Esophagus squamous epithelium (tissue), 5 donors: ENCODE measurements around the gene SVIP. TPM values are rescaled to one million over a fixed set of nuclear protein-coding genes. Genes with fewer than 3 reads are reported as not detected.

Experiments used
- DNase-seq: peaks from one replicate; lab custom pipeline; 2025; lab: John Stamatoyannopoulos, UW
- H3K27ac ChIP-seq, 4 donors: fragments of 200-600 bp; sonication (generic); one replicate each; pipeline ENCODE4 v1.5.1; 2016 to 2019; ENCODE audit warnings: mild to moderate bottlenecking in 1 of 4
- H3K27me3 ChIP-seq, 4 donors: fragments of 200-600 bp; sonication (generic); 1 replicate in 3 of 4; 2 replicates in 1 of 4; pipeline versions ENCODE4 v1.5.1 to v1.6.0; 2017 to 2021; ENCODE audit warnings: antibody characterized with exemption in 1 of 4
- H3K36me3 ChIP-seq, 3 donors: fragments of 200-600 bp; sonication (generic); one replicate each; pipeline ENCODE4 v1.5.1; 2016 to 2019
- H3K4me1 ChIP-seq, 3 donors: fragments of 200-600 bp; sonication (generic); one replicate each; pipeline ENCODE4 v1.5.1; 2017 to 2019
- H3K4me3 ChIP-seq, 4 donors: fragments of 200-600 bp; sonication (generic); 1 replicate in 3 of 4; 2 replicates in 1 of 4; pipeline ENCODE4 v1.5.1; 2016 to 2019; ENCODE audit warnings: mild to moderate bottlenecking in 2 of 4, moderate library complexity in 1 of 4
- H3K9me3 ChIP-seq, 3 donors: fragments of 200-600 bp; sonication (generic); one replicate each; pipeline ENCODE4 v1.5.1; 2016 to 2019
- POLR2A ChIP-seq, 4 donors: fragments of 450-650 bp; IDR thresholded peaks; one replicate each; pipeline ENCODE4 v1.6.1; 2017; ENCODE audit warnings: antibody characterized with exemption in 4 of 4, mild to moderate bottlenecking in 4 of 4, moderate library complexity in 3 of 4
- WGBS, 2 donors: methylation state at CpG; one replicate each; pipeline ENCODE4 v1.1.5; 2018; 5-methylcytosine and 5-hydroxymethylcytosine counted together
- intact Hi-C: fragments of 100-400 bp; cut with DNase I; formaldehyde crosslinking; loops from one replicate; pipeline ENCODE4 v1.15.0; 2022
- total RNA-seq, 4 donors: library from RNA; depleted of rRNA; stranded (reverse); fragments of >200 nt; gene quantifications; one replicate each; pipeline ENCODE4 v1.1.0, GENCODE V29; 2016
- TF ChIP-seq, protein P1 (sequence below), 6 experiments: fragments of 450-650 bp in 4 of 6; fragments of 200-600 bp in 2 of 6; sonication (generic) in 2 of 6; IDR thresholded peaks; one replicate each; pipeline ENCODE4 v1.5.1; 2016 to 2019; ENCODE audit warnings: antibody characterized with exemption in 6 of 6, mild to moderate bottlenecking in 4 of 6, moderate library complexity in 4 of 6
- donor health status: DM: yes; HTN: yes; CAD: no.

SVIP gene, protein sequence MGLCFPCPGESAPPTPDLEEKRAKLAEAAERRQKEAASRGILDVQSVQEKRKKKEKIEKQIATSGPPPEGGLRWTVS
- total RNA-seq = 10 to 100 TPM in 1 of 4 donors, 1 to 10 TPM in 3; 6.1 to 11.3 (median 8.0) TPM

DNA sequence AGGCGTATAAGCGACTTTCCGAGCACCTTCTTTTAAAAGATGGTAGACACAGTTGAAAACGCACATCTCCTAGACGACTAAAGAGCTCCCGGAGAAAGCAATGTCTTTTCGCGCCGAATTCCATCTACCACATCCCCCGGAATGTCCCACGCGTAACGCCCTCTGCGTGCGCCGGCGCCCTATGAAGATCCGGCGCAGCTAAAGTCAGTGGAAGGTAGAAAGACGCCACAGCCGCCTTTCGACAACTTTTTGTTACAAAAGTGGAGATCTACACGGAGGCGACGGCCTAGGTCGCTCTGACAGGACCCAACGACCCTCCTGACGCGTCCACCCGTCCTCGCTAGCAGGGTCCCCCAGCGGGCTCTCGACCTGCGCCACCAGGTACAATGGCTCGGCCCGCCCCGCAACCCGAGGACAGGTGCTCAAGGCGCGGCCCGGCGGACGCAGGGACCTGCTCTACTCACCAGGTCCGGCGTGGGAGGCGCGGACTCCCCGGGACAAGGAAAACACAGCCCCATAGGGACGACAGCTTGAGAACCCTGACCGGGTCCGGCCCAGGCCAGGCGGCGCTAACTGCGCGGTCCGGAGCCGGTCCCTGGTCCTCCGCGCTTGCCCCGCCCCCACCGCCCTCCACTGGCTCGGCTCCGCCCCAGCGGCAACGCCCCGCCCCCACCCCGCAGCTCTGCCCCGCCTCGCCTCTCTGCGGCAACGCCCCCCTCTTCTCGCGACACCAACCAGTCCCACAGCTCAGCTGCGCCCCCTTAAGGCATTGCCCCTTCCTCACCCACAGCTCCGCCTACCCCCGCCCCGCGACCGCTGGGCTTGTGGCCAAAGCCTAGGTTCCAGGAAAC, at the start of gene SVIP:
SVIP (minus strand) TSS at position 571 of the 851 bp plus-strand sequence; CDS start at position 518, 53 bp downstream.
- Histone ChIP-seq H3K4me1 (peaks cover 0 to 19% (median 9%) of the 10 kb centered on the region in 3 donors), H3K9me3 (no peaks in the 10 kb centered on the region), H3K27ac (peak within 1 kb of the TSS; percentile 82 to 91 (median 91)), H3K4me3 (peak within 1 kb of the TSS; percentile 79 to 97 (median 86)), H3K27me3 (no peaks in the 10 kb centered on the region), H3K36me3 (peaks cover 0 to 25% (median 0%) of the 10 kb centered on the region in 3 donors)
- intact Hi-C loops = no loop called here
- TF ChIP-seq, protein P1, sequence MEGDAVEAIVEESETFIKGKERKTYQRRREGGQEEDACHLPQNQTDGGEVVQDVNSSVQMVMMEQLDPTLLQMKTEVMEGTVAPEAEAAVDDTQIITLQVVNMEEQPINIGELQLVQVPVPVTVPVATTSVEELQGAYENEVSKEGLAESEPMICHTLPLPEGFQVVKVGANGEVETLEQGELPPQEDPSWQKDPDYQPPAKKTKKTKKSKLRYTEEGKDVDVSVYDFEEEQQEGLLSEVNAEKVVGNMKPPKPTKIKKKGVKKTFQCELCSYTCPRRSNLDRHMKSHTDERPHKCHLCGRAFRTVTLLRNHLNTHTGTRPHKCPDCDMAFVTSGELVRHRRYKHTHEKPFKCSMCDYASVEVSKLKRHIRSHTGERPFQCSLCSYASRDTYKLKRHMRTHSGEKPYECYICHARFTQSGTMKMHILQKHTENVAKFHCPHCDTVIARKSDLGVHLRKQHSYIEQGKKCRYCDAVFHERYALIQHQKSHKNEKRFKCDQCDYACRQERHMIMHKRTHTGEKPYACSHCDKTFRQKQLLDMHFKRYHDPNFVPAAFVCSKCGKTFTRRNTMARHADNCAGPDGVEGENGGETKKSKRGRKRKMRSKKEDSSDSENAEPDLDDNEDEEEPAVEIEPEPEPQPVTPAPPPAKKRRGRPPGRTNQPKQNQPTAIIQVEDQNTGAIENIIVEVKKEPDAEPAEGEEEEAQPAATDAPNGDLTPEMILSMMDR (IDR thresholded peaks at IDR 0.05) = peak in 5 of 6 experiments; percentile 22 to 61 (median 45)
- peak in 2 of 4 donors; percentile 61 to 81 for TF ChIP-seq POLR2A (IDR thresholded peaks at IDR 0.05)
- WGBS, 2 donors = 1 to 2% methylated on average over 23 of the region's 79 CpGs
- DNase-seq = peak; percentile 84

DNA sequence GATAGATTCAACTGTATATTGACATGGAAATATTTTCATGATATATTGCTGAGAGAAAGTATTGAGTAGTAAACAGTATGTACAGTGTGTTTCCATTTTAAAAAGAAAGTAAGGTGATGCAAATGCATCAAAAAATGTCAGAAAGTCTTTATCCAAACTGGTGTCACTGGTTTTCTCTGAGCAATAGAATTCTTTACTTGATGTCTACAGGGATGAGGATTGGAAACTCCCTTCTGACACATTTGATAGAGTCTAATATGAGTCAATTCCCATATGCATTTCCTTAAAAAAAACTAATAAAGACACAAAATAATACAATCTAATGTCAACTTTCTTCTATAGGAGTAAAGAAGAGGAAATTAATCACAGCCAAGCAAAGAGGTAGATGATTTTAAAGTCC, 49.0 kb upstream of the SVIP start:
- no peak for DNase-seq
- Histone ChIP-seq H3K27me3 (no peaks in the 10 kb centered on the region), H3K36me3 (no peaks in the 10 kb centered on the region), H3K4me1 (no peaks in the 10 kb centered on the region), H3K9me3 (no peaks in the 10 kb centered on the region), H3K27ac (no peak overlapping the region), H3K4me3 (no peak overlapping the region)
- TF ChIP-seq POLR2A (IDR thresholded peaks at IDR 0.05) = no peak
- TF ChIP-seq, protein P1 (IDR thresholded peaks at IDR 0.05) = no peak
- intact Hi-C loops = no loop called here

DNA sequence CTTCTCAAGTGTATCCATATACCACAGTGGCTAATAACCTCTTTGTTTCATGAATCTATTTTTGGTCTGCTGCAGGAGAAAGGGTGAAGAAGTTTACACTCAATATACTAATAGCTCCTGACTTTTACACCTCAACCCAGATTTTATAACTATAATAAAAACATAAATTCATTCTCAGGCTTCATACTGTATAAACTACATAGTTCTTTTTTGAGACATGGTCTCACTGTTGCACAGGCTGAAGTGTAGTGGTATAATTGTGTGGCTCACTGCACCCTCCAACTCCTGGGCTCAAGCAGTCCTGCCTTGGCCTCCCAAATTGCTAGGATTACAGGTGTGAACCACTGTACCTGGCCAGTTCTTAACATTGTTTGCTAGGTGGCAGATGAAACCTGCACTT, 48.4 kb upstream of the SVIP start:
- H3K36me3 ChIP-seq = no peaks in the 10 kb centered on the region
- no peak overlapping the region for H3K4me3 ChIP-seq
- no peaks in the 10 kb centered on the region for H3K9me3 ChIP-seq
- H3K27me3 ChIP-seq = no peaks in the 10 kb centered on the region
- no peak overlapping the region for H3K27ac ChIP-seq
- no peaks in the 10 kb centered on the region for H3K4me1 ChIP-seq
- DNase-seq = no peak
- TF ChIP-seq POLR2A (IDR thresholded peaks at IDR 0.05) = no peak
- TF ChIP-seq, protein P1 (IDR thresholded peaks at IDR 0.05) = no peak
- intact Hi-C loops = no loop called here

DNA sequence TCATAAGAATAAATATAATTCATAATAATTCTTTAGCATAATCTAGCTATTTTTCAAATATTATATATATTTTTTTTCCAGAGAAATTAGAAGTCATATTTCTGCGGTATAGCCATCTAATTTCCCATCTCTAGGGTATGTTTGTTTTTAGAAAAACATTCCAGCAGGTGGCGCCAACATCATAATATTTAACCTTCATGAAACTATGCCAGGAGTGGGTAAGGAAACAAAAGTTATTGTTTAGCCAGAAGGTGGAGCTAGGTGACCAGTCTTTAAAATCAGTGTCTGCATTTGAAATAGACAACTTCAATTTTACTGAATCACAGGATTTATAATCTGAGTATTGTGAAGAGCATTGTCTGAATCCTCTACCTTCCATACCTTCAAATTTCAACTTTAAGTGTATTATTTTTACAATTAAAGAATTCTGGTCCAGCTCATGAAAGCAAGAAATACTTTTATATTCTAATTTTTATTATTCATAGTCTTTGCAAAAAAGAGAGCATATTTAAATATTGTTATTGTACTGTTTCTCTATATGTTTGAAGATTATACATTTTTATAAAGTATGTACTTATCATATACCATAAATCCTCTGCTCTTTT, 46.4 kb upstream of the SVIP start:
- Histone ChIP-seq H3K9me3 (no peaks in the 10 kb centered on the region), H3K4me3 (no peak overlapping the region), H3K4me1 (no peaks in the 10 kb centered on the region), H3K27me3 (no peaks in the 10 kb centered on the region), H3K36me3 (no peaks in the 10 kb centered on the region), H3K27ac (no peak overlapping the region)
- 3 to 4% methylated on average over 2 of the region's 2 CpGs for WGBS, 2 donors
- TF ChIP-seq POLR2A (IDR thresholded peaks at IDR 0.05) = no peak
- TF ChIP-seq, protein P1 (IDR thresholded peaks at IDR 0.05) = peak; percentile 57 to 79 (median 68)
- intact Hi-C loops = no loop called here
- no peak for DNase-seq

DNA sequence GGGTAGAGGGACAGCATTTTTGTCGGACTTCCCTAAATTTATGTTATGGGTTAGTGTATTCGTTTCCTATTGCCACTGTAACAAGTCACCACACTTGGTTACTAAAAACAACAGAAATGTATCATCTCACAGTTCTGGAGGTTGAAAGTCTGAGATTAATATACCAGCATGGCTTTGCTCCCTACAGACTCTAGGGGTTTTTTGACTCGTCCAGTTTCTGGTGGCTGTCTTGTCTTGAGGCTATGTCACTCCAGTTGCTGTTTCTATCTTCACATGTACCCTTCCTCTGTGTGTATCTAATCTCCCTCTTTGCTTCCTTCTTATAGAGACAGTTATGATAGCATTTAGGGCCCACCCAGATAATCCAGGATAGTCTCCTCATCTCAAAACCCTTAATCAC, 39.7 kb upstream of the SVIP start:
- H3K4me3 ChIP-seq = no peak overlapping the region
- no peaks in the 10 kb centered on the region for H3K4me1 ChIP-seq
- WGBS, 2 donors = 77 to 82% methylated on average over 3 of the region's 3 CpGs
- no peak for TF ChIP-seq POLR2A (IDR thresholded peaks at IDR 0.05)
- TF ChIP-seq, protein P1 (IDR thresholded peaks at IDR 0.05) = no peak
- no peaks in the 10 kb centered on the region for H3K27me3 ChIP-seq
- no peaks in the 10 kb centered on the region for H3K9me3 ChIP-seq
- intact Hi-C loops = no loop called here
- H3K36me3 ChIP-seq = no peaks in the 10 kb centered on the region
- no peak for DNase-seq
- no peak overlapping the region for H3K27ac ChIP-seq
